ENCODE results near the gene KCTD16.

Gene KCTD16

GRCh38 chr5:144469106-144469505 lies 298.4 kb downstream of the KCTD16 start:
- Histone ChIP-seq H3K4me3 (ENCODE audit: low read depth, low read length) (no peak overlapping the region), H3K36me3 (no peaks in the 10 kb centered on the region), H3K9me3 (ENCODE audit: severe bottlenecking) (no peaks in the 10 kb centered on the region), H3K27ac (no peak overlapping the region), H3K27me3 (ENCODE audit: insufficient read depth, low read depth, severe bottlenecking) (no peaks in the 10 kb centered on the region)
- TF ChIP-seq, protein P1, sequence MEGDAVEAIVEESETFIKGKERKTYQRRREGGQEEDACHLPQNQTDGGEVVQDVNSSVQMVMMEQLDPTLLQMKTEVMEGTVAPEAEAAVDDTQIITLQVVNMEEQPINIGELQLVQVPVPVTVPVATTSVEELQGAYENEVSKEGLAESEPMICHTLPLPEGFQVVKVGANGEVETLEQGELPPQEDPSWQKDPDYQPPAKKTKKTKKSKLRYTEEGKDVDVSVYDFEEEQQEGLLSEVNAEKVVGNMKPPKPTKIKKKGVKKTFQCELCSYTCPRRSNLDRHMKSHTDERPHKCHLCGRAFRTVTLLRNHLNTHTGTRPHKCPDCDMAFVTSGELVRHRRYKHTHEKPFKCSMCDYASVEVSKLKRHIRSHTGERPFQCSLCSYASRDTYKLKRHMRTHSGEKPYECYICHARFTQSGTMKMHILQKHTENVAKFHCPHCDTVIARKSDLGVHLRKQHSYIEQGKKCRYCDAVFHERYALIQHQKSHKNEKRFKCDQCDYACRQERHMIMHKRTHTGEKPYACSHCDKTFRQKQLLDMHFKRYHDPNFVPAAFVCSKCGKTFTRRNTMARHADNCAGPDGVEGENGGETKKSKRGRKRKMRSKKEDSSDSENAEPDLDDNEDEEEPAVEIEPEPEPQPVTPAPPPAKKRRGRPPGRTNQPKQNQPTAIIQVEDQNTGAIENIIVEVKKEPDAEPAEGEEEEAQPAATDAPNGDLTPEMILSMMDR (IDR thresholded peaks at IDR 0.05; ENCODE audit: low read depth, low read length): no peak
- DNase-seq: no peak

DNA sequence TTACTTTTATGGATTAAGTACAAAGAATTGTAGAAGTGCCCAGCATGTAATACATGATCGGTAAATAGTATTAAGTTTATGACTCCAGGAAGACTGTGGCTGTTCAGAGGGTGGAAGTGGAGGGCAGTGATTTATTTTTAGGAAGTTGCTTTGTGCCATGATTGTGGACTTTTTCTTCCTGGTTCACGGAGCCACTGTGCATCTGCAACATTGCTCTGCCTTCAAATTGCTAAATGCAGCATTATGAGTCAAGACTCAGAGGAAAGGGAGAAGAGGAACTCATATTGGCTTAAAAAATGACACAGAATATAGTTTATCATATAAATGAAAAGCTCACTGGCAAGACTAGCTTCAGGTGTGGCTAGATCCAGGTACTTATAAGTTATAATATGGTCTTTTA lies 301.5 kb downstream of the KCTD16 start:
- no peaks in the 10 kb centered on the region for H3K27me3 ChIP-seq (ENCODE audit: insufficient read depth, low read depth, severe bottlenecking)
- TF ChIP-seq, protein P1 (IDR thresholded peaks at IDR 0.05; ENCODE audit: low read depth, low read length): no peak
- no peak for DNase-seq

GRCh38 chr5:144473650-144474049 lies 303.0 kb downstream of the KCTD16 start:
- Histone ChIP-seq H3K27ac (no peak overlapping the region), H3K36me3 (no peaks in the 10 kb centered on the region), H3K9me3 (ENCODE audit: severe bottlenecking) (no peaks in the 10 kb centered on the region), H3K27me3 (ENCODE audit: insufficient read depth, low read depth, severe bottlenecking) (no peaks in the 10 kb centered on the region), H3K4me3 (ENCODE audit: low read depth, low read length) (no peak overlapping the region)
- no peak for DNase-seq
- TF ChIP-seq, protein P1 (IDR thresholded peaks at IDR 0.05; ENCODE audit: low read depth, low read length): no peak

More for the DNA sequence above, 301.5 kb downstream of the KCTD16 start:
- Histone ChIP-seq H3K36me3 (no peaks in the 10 kb centered on the region), H3K4me3 (ENCODE audit: low read depth, low read length) (no peak overlapping the region), H3K27ac (no peak overlapping the region), H3K9me3 (ENCODE audit: severe bottlenecking) (no peaks in the 10 kb centered on the region)

GRCh38 chr5:144478565-144478964 lies 307.9 kb downstream of the KCTD16 start:
- Histone ChIP-seq H3K9me3 (ENCODE audit: severe bottlenecking) (no peaks in the 10 kb centered on the region), H3K4me3 (ENCODE audit: low read depth, low read length) (no peak overlapping the region)
- TF ChIP-seq, protein P1 (IDR thresholded peaks at IDR 0.05; ENCODE audit: low read depth, low read length): no peak

DNA sequence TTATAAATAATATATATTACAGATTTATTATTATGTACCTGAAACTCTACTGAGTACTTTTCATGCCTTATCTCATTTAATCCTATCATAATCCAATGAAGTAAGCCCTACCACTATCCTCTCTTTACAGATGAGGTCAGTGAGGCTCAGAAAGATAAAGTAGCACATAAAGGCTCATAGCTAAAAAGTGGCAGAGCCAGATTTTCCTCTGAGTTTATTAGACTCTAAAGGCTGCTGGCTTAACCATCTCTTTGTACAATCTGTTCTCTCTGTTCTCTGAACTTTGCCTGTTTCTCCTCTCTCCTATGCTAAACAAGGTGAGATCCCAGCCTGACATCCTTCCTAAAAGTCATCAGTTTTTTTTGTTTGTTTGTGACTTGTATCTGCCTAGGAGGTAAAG lies 311.2 kb downstream of the KCTD16 start:
- no peaks in the 10 kb centered on the region for H3K36me3 ChIP-seq
- TF ChIP-seq, protein P1 (IDR thresholded peaks at IDR 0.05; ENCODE audit: low read depth, low read length): no peak
- no peak overlapping the region for H3K4me3 ChIP-seq (ENCODE audit: low read depth, low read length)

More at GRCh38 chr5:144478565-144478964, 307.9 kb downstream of the KCTD16 start:
- Histone ChIP-seq H3K27ac (no peak overlapping the region), H3K36me3 (no peaks in the 10 kb centered on the region), H3K27me3 (ENCODE audit: insufficient read depth, low read depth, severe bottlenecking) (no peaks in the 10 kb centered on the region)
- DNase-seq: no peak

More for the DNA sequence above, 311.2 kb downstream of the KCTD16 start:
- Histone ChIP-seq H3K9me3 (ENCODE audit: severe bottlenecking) (no peaks in the 10 kb centered on the region), H3K27me3 (ENCODE audit: insufficient read depth, low read depth, severe bottlenecking) (no peaks in the 10 kb centered on the region), H3K27ac (peak overlapping the region; percentile 10)
- no peak for DNase-seq
